Activated CD4-positive, alpha-beta T cell treated with anti-CD3 and anti-CD28 coated beads, Interleukin-2, amount 10 ng/mL, durations not matched to agents 24 days and 14 days (primary cell): Measurements from ENCODE around the gene AHSP. TPM values are rescaled to one million over a fixed set of nuclear protein-coding genes. Genes with fewer than 3 reads are reported as not detected.
"Not testable (repeated sequence)": the region's sequence is repeated elsewhere in the genome, so short reads cannot be mapped to it uniquely, and the experiment has no call there.

ENCODE experiments used
- DNase-seq: peaks from one replicate; pipeline ENCODE4 v3.0.0; 2022
- H3K27ac Mint-ChIP-seq: one replicate; pipeline ENCODE4 v1.8.0; 2022; ENCODE audit warnings: mild to moderate bottlenecking, mixed read lengths
- H3K27me3 Mint-ChIP-seq: one replicate; pipeline ENCODE4 v1.8.0; 2022; ENCODE audit warnings: mixed read lengths
- H3K36me3 Mint-ChIP-seq: one replicate; pipeline ENCODE4 v1.8.0; 2022; ENCODE audit warnings: low read depth, mild to moderate bottlenecking, mixed read lengths
- H3K4me1 Mint-ChIP-seq: one replicate; pipeline ENCODE4 v1.8.0; 2021; ENCODE audit warnings: mixed read lengths
- H3K4me3 Mint-ChIP-seq: one replicate; pipeline ENCODE4 v1.8.0; 2022; ENCODE audit warnings: mild to moderate bottlenecking, moderate library complexity, mixed read lengths
- H3K9me3 Mint-ChIP-seq: one replicate; pipeline ENCODE4 v1.8.0; 2021; ENCODE audit warnings: mixed read lengths
- intact Hi-C: fragments of 100-400 bp; cut with micrococcal nuclease; formaldehyde crosslinking; loops from one replicate; pipeline ENCODE4 v1.15.1; 2023
- total RNA-seq: library from RNA; stranded (reverse); gene quantifications from 2 replicates; pipeline ENCODE4 v1.2.3, GENCODE V29; 2022

AHSP gene
- not detected in 2 replicates for total RNA-seq

GRCh38 chr16:31527734-31528274, at the start of gene AHSP:
TSS of gene AHSP (plus strand) at chr16:31527900. CDS start at chr16:31528140, 240 bp downstream.
- intact Hi-C loops: no loop called here
- H3K4me1 Mint-ChIP-seq: peaks cover 2% of the 10 kb centered on the region
- no peaks in the 10 kb centered on the region for H3K36me3 Mint-ChIP-seq
- H3K27ac Mint-ChIP-seq: no peak within 1 kb of the TSS
- no peak within 1 kb of the TSS for H3K4me3 Mint-ChIP-seq
- no peak for DNase-seq
- no peaks in the 10 kb centered on the region for H3K9me3 Mint-ChIP-seq
- peaks cover 22% of the 10 kb centered on the region for H3K27me3 Mint-ChIP-seq

- Mint-ChIP-seq H3K4me3 (no peak overlapping the region), H3K36me3 (no peaks in the 10 kb centered on the region), H3K4me1 (peaks cover 11% of the 10 kb centered on the region), H3K27ac (no peak overlapping the region), H3K9me3 (no peaks in the 10 kb centered on the region), H3K27me3 (peaks cover 39% of the 10 kb centered on the region)
- intact Hi-C loops: loop anchor here (5.0 kb wide), 1 partner anchor 388 kb away; no protein-coding TSS in a partner anchor
- no peak for DNase-seq
Measured at GRCh38 chr16:31478956-31479355, 48.7 kb upstream of the AHSP start.

- H3K27ac Mint-ChIP-seq: no peak overlapping the region
- peaks cover 34% of the 10 kb centered on the region for H3K27me3 Mint-ChIP-seq
- no peak for DNase-seq
- peaks cover 11% of the 10 kb centered on the region for H3K4me1 Mint-ChIP-seq
- intact Hi-C loops: loop anchor here (5.0 kb wide), 1 partner anchor 388 kb away; no protein-coding TSS in a partner anchor
- H3K36me3 Mint-ChIP-seq: no peaks in the 10 kb centered on the region
- H3K4me3 Mint-ChIP-seq: no peak overlapping the region
- no peaks in the 10 kb centered on the region for H3K9me3 Mint-ChIP-seq
Measured at GRCh38 chr16:31479751-31480150, 47.9 kb upstream of the AHSP start.

- no peak overlapping the region for H3K27ac Mint-ChIP-seq
- peaks cover 39% of the 10 kb centered on the region for H3K27me3 Mint-ChIP-seq
- no peaks in the 10 kb centered on the region for H3K36me3 Mint-ChIP-seq
- no peak overlapping the region for H3K4me3 Mint-ChIP-seq
- no peak for DNase-seq
- H3K9me3 Mint-ChIP-seq: no peaks in the 10 kb centered on the region
- intact Hi-C loops: no loop called here
- peaks cover 11% of the 10 kb centered on the region for H3K4me1 Mint-ChIP-seq
Measured at GRCh38 chr16:31480851-31481536, 46.7 kb upstream of the AHSP start.

- Mint-ChIP-seq H3K27me3 (peaks cover 39% of the 10 kb centered on the region), H3K4me1 (peaks cover 2% of the 10 kb centered on the region), H3K27ac (no peak within 1 kb of the TSS), H3K36me3 (no peaks in the 10 kb centered on the region), H3K4me3 (no peak within 1 kb of the TSS), H3K9me3 (no peaks in the 10 kb centered on the region)
- intact Hi-C loops: no loop called here
- DNase-seq: no peak
Measured at GRCh38 chr16:31483081-31483480, 44.6 kb upstream of the AHSP start, which contains the start of gene SLC5A2. TSS of gene SLC5A2 (plus strand) at chr16:31483123. CDS start at chr16:31483137, 14 bp downstream.

GRCh38 chr16:31484048-31484447, 43.7 kb upstream of the AHSP start:
- H3K9me3 Mint-ChIP-seq, DNase-seq, H3K4me1 Mint-ChIP-seq, H3K4me3 Mint-ChIP-seq, intact Hi-C loops, H3K27ac Mint-ChIP-seq, H3K36me3 Mint-ChIP-seq: not testable (repeated sequence)
- H3K27me3 Mint-ChIP-seq: peaks cover 39% of the 10 kb centered on the region

GRCh38 chr16:31484491-31485171, 43.1 kb upstream of the AHSP start:
- H3K36me3 Mint-ChIP-seq: no peaks in the 10 kb centered on the region
- DNase-seq: no peak
- no peak overlapping the region for H3K4me3 Mint-ChIP-seq
- H3K27me3 Mint-ChIP-seq: peaks cover 37% of the 10 kb centered on the region
- H3K9me3 Mint-ChIP-seq: no peaks in the 10 kb centered on the region
- no peak overlapping the region for H3K27ac Mint-ChIP-seq
- H3K4me1 Mint-ChIP-seq: peaks cover 2% of the 10 kb centered on the region
- intact Hi-C loops: no loop called here

GRCh38 chr16:31485571-31485970, 42.1 kb upstream of the AHSP start:
- Mint-ChIP-seq H3K4me3 (no peak overlapping the region), H3K9me3 (no peaks in the 10 kb centered on the region), H3K36me3 (peaks cover under 1% of the 10 kb centered on the region), H3K4me1 (peaks cover 2% of the 10 kb centered on the region), H3K27me3 (peaks cover 33% of the 10 kb centered on the region), H3K27ac (no peak overlapping the region)
- intact Hi-C loops: no loop called here
- DNase-seq: no peak

- Mint-ChIP-seq H3K36me3 (peaks cover 2% of the 10 kb centered on the region), H3K27ac (no peak overlapping the region), H3K27me3 (peaks cover 29% of the 10 kb centered on the region), H3K4me1 (peaks cover 5% of the 10 kb centered on the region), H3K4me3 (no peak overlapping the region), H3K9me3 (no peaks in the 10 kb centered on the region)
- intact Hi-C loops: no loop called here
- DNase-seq: no peak
Measured at GRCh38 chr16:31486045-31486444, 41.7 kb upstream of the AHSP start.

GRCh38 chr16:31487071-31487719, 40.5 kb upstream of the AHSP start:
- Mint-ChIP-seq H3K4me1 (peaks cover 5% of the 10 kb centered on the region), H3K27me3 (peaks cover 25% of the 10 kb centered on the region), H3K36me3 (peaks cover 2% of the 10 kb centered on the region), H3K4me3 (peak overlapping the region; percentile 90), H3K27ac (no peak overlapping the region), H3K9me3 (no peaks in the 10 kb centered on the region)
- intact Hi-C loops: loop anchor here (1.0 kb wide), 1 partner anchor 10 kb away; no protein-coding TSS in a partner anchor
- DNase-seq: no peak

GRCh38 chr16:31487720-31488467, 39.8 kb upstream of the AHSP start:
- intact Hi-C loops: loop anchor here (1.0 kb wide), 1 partner anchor 11 kb away; no protein-coding TSS in a partner anchor
- Mint-ChIP-seq H3K4me3 (peak overlapping the region; percentile 90), H3K27me3 (peaks cover 18% of the 10 kb centered on the region), H3K4me1 (peaks cover 5% of the 10 kb centered on the region), H3K27ac (no peak overlapping the region), H3K9me3 (no peaks in the 10 kb centered on the region), H3K36me3 (peaks cover 5% of the 10 kb centered on the region)
- DNase-seq: peak; percentile 91

GRCh38 chr16:31488468-31489297, 39.0 kb upstream of the AHSP start:
- peaks cover 11% of the 10 kb centered on the region for H3K36me3 Mint-ChIP-seq
- DNase-seq: no peak
- intact Hi-C loops: no loop called here
- H3K27me3 Mint-ChIP-seq: peaks cover 18% of the 10 kb centered on the region
- no peak overlapping the region for H3K27ac Mint-ChIP-seq
- no peaks in the 10 kb centered on the region for H3K9me3 Mint-ChIP-seq
- peak overlapping the region; percentile 51 for H3K4me3 Mint-ChIP-seq
- peaks cover 5% of the 10 kb centered on the region for H3K4me1 Mint-ChIP-seq

- Mint-ChIP-seq H3K4me1 (peaks cover 5% of the 10 kb centered on the region), H3K27me3 (peaks cover 18% of the 10 kb centered on the region), H3K9me3 (no peaks in the 10 kb centered on the region), H3K36me3 (peaks cover 11% of the 10 kb centered on the region), H3K27ac (no peak overlapping the region), H3K4me3 (peak overlapping the region; percentile 51)
- intact Hi-C loops: no loop called here
- DNase-seq: no peak
Measured at GRCh38 chr16:31489298-31489564, 38.5 kb upstream of the AHSP start.
